ENCODE data around the gene GADL1. TPM values are rescaled to one million over a fixed set of nuclear protein-coding genes. Genes with fewer than 3 reads are reported as not detected.

Gene GADL1
- total and polyA plus RNA-seq, 9 donors: 9.8 to 25.7 (median 19.1) TPM

GRCh38 chr3:30682434-30683155, 211.9 kb downstream of the GADL1 start:
- H3K27ac ChIP-seq (ENCODE audit: low read length): peak overlapping the region; percentile 87

GRCh38 chr3:30681649-30682211, 212.7 kb downstream of the GADL1 start:
- peak overlapping the region; percentile 87 for H3K27ac ChIP-seq (ENCODE audit: low read length)
- 17% methylated on average over 4 of the region's 6 CpGs for WGBS (ENCODE audit: insufficient coverage)
- peaks cover 26% of the 10 kb centered on the region for H3K36me3 ChIP-seq (ENCODE audit: control insufficient read depth, insufficient read depth, low read length)
- no peaks in the 10 kb centered on the region for H3K9me3 ChIP-seq (replicated peaks; ENCODE audit: control insufficient read depth, low read depth, low read length)
- H3K4me1 ChIP-seq (ENCODE audit: control insufficient read depth, insufficient read depth, low read length): peaks cover 34% of the 10 kb centered on the region
- peak; percentile 68 for DNase-seq
- H3K4me3 ChIP-seq (ENCODE audit: low read length): no peak overlapping the region
- H3K27me3 ChIP-seq (ENCODE audit: control insufficient read depth, insufficient read depth, low read length): no peaks in the 10 kb centered on the region

More at GRCh38 chr3:30682434-30683155, 211.9 kb downstream of the GADL1 start:
- Histone ChIP-seq H3K4me1 (ENCODE audit: control insufficient read depth, insufficient read depth, low read length) (peaks cover 34% of the 10 kb centered on the region), H3K27me3 (ENCODE audit: control insufficient read depth, insufficient read depth, low read length) (no peaks in the 10 kb centered on the region), H3K9me3 (replicated peaks; ENCODE audit: control insufficient read depth, low read depth, low read length) (no peaks in the 10 kb centered on the region), H3K36me3 (ENCODE audit: control insufficient read depth, insufficient read depth, low read length) (peaks cover 21% of the 10 kb centered on the region), H3K4me3 (ENCODE audit: low read length) (no peak overlapping the region)
- DNase-seq: no peak
- WGBS (ENCODE audit: insufficient coverage): no CpG with 5 or more reads among the region's 1 CpG

GRCh38 chr3:30680789-30681648, 213.4 kb downstream of the GADL1 start:
- DNase-seq: peak; percentile 94
- Histone ChIP-seq H3K27me3 (ENCODE audit: control insufficient read depth, insufficient read depth, low read length) (no peaks in the 10 kb centered on the region), H3K36me3 (ENCODE audit: control insufficient read depth, insufficient read depth, low read length) (peaks cover 29% of the 10 kb centered on the region), H3K4me1 (ENCODE audit: control insufficient read depth, insufficient read depth, low read length) (peaks cover 34% of the 10 kb centered on the region), H3K4me3 (ENCODE audit: low read length) (no peak overlapping the region), H3K9me3 (replicated peaks; ENCODE audit: control insufficient read depth, low read depth, low read length) (no peaks in the 10 kb centered on the region), H3K27ac (ENCODE audit: low read length) (peak overlapping the region; percentile 87)
- WGBS (ENCODE audit: insufficient coverage): 12% methylated on average over 13 of the region's 18 CpGs

DNA sequence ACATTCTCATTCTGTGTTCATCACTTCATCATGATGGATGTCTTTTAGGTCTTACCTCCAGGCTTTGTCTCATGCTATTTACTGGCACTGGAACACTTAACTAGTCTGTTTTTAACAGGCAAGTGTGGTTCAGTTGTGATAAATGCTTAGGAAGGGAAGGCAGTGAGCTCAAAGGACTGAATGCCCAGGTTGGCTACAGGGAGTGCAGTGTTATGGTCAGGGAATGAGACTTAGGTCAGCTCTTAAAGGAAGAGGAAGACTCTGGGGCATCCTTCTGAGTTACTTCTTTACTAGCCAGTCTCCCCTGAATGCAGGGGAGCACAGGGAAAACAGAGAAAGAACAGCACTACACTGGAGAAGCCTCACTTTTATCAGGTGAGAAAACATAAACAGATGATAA, 215.4 kb downstream of the GADL1 start:
- no peaks in the 10 kb centered on the region for H3K27me3 ChIP-seq (ENCODE audit: control insufficient read depth, insufficient read depth, low read length)
- DNase-seq: no peak
- H3K4me3 ChIP-seq (ENCODE audit: low read length): no peak overlapping the region
- H3K9me3 ChIP-seq (replicated peaks; ENCODE audit: control insufficient read depth, low read depth, low read length): no peaks in the 10 kb centered on the region
- H3K4me1 ChIP-seq (ENCODE audit: control insufficient read depth, insufficient read depth, low read length): peaks cover 34% of the 10 kb centered on the region
- H3K27ac ChIP-seq (ENCODE audit: low read length): no peak overlapping the region
- H3K36me3 ChIP-seq (ENCODE audit: control insufficient read depth, insufficient read depth, low read length): peaks cover 34% of the 10 kb centered on the region

DNA sequence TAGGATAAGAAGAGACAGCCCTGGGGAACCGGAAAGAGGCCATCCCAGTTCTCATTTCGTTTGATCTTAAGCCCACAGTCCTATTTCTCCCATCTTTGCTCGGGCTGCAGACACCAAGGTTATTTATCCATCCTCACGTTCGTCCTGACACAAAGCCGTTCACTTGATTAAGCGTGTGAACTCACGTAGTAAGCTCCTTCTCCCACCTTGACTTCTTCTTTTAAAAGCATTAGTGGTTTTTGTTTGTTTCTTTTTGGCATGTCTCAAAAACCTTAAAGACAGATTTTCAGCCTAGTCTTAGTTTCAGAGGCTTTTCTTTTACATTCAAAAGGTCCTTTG, 217.1 kb downstream of the GADL1 start:
- Histone ChIP-seq H3K9me3 (replicated peaks; ENCODE audit: control insufficient read depth, low read depth, low read length) (no peaks in the 10 kb centered on the region), H3K4me3 (ENCODE audit: low read length) (no peak overlapping the region), H3K27ac (ENCODE audit: low read length) (no peak overlapping the region), H3K27me3 (ENCODE audit: control insufficient read depth, insufficient read depth, low read length) (no peaks in the 10 kb centered on the region), H3K4me1 (ENCODE audit: control insufficient read depth, insufficient read depth, low read length) (peaks cover 24% of the 10 kb centered on the region), H3K36me3 (ENCODE audit: control insufficient read depth, insufficient read depth, low read length) (peaks cover 35% of the 10 kb centered on the region)
- DNase-seq: no peak
- no CpG with 5 or more reads among the region's 8 CpGs for WGBS (ENCODE audit: insufficient coverage)

DNA sequence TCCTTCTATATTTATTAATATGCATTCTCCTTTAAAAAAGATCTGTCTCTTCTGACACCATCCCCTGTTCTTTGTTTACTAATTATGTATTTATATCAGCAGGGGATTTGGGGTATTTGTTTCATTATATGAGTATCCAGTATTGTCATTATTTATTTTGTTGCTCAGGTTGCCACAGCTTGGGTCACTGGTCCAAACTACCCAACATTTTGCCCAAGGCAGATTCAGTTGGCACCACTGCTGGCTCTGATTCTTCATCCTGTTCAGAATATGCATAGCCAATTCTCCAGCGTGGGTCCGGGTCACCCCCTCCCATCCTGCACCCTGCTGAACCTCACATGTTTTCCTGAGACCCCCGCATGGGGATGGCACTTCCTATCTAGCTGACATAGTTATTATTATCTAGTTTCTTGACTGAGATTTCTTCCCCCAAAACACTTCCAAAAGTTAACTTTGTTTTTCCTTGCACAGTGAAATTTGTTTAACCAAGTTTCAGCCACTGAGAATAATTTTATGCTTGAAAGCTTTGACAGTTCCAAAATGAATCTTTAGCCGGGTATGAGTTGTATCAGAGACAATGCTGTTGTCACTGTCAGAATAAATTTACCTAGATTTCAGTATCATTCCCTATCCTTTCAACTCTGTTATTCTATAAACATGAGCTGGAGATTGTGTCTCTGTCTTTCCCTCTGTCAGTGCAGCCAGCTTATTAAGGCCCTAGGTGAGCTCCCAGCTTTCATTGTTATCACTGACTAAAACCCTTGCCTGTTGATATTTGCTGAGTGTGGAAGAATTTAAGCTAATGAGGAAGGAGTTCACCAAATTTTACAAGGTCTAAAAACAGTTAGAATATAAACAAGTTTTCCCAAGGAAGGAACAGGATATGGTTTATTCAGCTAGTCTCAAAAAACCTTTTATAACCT, 217.8 kb downstream of the GADL1 start:
- WGBS (ENCODE audit: insufficient coverage): 73% methylated on average over 2 of the region's 4 CpGs
- Histone ChIP-seq H3K27me3 (ENCODE audit: control insufficient read depth, insufficient read depth, low read length) (no peaks in the 10 kb centered on the region), H3K27ac (ENCODE audit: low read length) (no peak overlapping the region), H3K4me3 (ENCODE audit: low read length) (no peak overlapping the region), H3K36me3 (ENCODE audit: control insufficient read depth, insufficient read depth, low read length) (peaks cover 39% of the 10 kb centered on the region), H3K4me1 (ENCODE audit: control insufficient read depth, insufficient read depth, low read length) (peaks cover 19% of the 10 kb centered on the region), H3K9me3 (replicated peaks; ENCODE audit: control insufficient read depth, low read depth, low read length) (no peaks in the 10 kb centered on the region)
- no peak for DNase-seq
